Transverse colon (tissue), 4 donors: ENCODE results near the gene MCC.

Experiments
- EP300 ChIP-seq: sonication (generic); formaldehyde crosslinking; IDR thresholded peaks from one replicate; pipeline ENCODE4 v1.6.1; 2017; ENCODE audit warnings: antibody characterized with exemption, low read depth
- POLR2A ChIP-seq: fragments of 450-650 bp; IDR thresholded peaks from one replicate; pipeline ENCODE4 v1.6.1; 2016; ENCODE audit warnings: antibody characterized with exemption, mild to moderate bottlenecking, moderate library complexity
- POLR2AphosphoS5 ChIP-seq, 3 donors: sonication (generic); formaldehyde crosslinking; IDR thresholded peaks; one replicate each; pipeline ENCODE4 v1.6.1; 2016; ENCODE audit warnings: antibody characterized with exemption in 3 of 3
- TF ChIP-seq, protein P1 (sequence below), 5 experiments: fragments of 200-600 bp in 3 of 5; fragments of 450-650 bp in 2 of 5; sonication (generic) in 3 of 5; IDR thresholded peaks; 1 replicate in 2 of 5; 2 replicates in 3 of 5; pipeline ENCODE4 v1.5.1; 2016 to 2017; ENCODE audit warnings: antibody characterized with exemption in 5 of 5, inconsistent platforms in 3 of 5, mild to moderate bottlenecking in 2 of 5, moderate library complexity in 1 of 5

DNA sequence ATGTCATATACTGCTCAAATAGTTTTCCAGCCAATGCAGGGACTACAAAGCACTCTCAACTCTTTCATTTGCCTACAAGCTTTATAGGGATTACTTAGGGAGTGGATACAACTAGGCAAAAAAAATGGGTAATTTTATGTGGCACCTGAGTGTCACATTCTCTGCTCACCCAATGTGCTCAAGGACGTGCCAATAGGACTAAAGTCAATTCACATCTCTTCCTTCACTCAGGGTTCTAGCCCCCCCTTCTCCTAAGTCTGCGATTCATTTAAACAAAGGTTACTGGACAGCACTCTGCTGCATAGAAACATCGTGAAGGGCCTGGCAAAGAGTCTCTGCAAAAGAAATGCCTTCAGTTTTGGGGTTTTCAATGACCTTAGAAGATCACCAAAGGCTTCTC, 195.8 kb downstream of the MCC start:
- TF ChIP-seq, protein P1, sequence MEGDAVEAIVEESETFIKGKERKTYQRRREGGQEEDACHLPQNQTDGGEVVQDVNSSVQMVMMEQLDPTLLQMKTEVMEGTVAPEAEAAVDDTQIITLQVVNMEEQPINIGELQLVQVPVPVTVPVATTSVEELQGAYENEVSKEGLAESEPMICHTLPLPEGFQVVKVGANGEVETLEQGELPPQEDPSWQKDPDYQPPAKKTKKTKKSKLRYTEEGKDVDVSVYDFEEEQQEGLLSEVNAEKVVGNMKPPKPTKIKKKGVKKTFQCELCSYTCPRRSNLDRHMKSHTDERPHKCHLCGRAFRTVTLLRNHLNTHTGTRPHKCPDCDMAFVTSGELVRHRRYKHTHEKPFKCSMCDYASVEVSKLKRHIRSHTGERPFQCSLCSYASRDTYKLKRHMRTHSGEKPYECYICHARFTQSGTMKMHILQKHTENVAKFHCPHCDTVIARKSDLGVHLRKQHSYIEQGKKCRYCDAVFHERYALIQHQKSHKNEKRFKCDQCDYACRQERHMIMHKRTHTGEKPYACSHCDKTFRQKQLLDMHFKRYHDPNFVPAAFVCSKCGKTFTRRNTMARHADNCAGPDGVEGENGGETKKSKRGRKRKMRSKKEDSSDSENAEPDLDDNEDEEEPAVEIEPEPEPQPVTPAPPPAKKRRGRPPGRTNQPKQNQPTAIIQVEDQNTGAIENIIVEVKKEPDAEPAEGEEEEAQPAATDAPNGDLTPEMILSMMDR (IDR thresholded peaks at IDR 0.05), result no peak
- TF ChIP-seq POLR2A (no peak), POLR2AphosphoS5 (IDR thresholded peaks at IDR 0.05) (no peak), EP300 (no peak)
